OCI-LY3 (cell line): Measurements from ENCODE around the gene RARRES1.

Experiments
- H2AFZ ChIP-seq: fragments of 200-600, 300-600 bp; shearing (Covaris generic); 2 replicates; pipeline ENCODE4 v1.6.0; 2014; ENCODE audit warnings: antibody characterized with exemption, low read depth, low read length
- H3K27ac ChIP-seq: fragments of 200-600, 300-600 bp; sonication (generic); 2 replicates; pipeline ENCODE4 v1.5.1; 2014; ENCODE audit warnings: mild to moderate bottlenecking, low read length, moderate library complexity, mixed read lengths
- H3K27me3 ChIP-seq: fragments of 200-600, 300-600 bp; sonication (generic); 2 replicates; pipeline ENCODE4 v1.6.1; 2014; ENCODE audit warnings: low read depth, low read length, mixed read lengths
- H3K36me3 ChIP-seq: fragments of 200-600, 300-600 bp; sonication (generic); replicated peaks from 2 replicates; pipeline ENCODE3; 2014; ENCODE audit warnings: low read depth, low read length, mixed read lengths
- H3K4me1 ChIP-seq: fragments of 300-600, 200-600 bp; sonication (generic); 2 replicates; pipeline ENCODE4 v1.6.1; 2014; ENCODE audit warnings: low read length, mixed read lengths
- H3K4me2 ChIP-seq: fragments of 200-600, 300-600 bp; sonication (generic); 2 replicates; pipeline ENCODE4 v1.6.1; 2014; ENCODE audit warnings: low read length, mixed read lengths
- H3K4me3 ChIP-seq: fragments of 300-600, 200-600 bp; sonication (generic); 2 replicates; pipeline ENCODE4 v1.5.1; 2014; ENCODE audit warnings: antibody characterized with exemption, mild to moderate bottlenecking, low read length, moderate library complexity
- H3K79me2 ChIP-seq: fragments of 300-600, 200-600 bp; shearing (Covaris generic); 2 replicates; pipeline ENCODE4 v1.6.1; 2014; ENCODE audit warnings: mild to moderate bottlenecking, low read length, mixed read lengths
- H3K9ac ChIP-seq: fragments of 300-600, 200-600 bp; shearing (Covaris generic); 2 replicates; pipeline ENCODE4 v1.6.0; 2014; ENCODE audit warnings: mild to moderate bottlenecking, low read length, moderate library complexity
- H3K9me3 ChIP-seq: fragments of 200-600, 300-600 bp; shearing (Covaris generic); 2 replicates; pipeline ENCODE4 v1.6.1; 2014; ENCODE audit warnings: low read length, mixed read lengths; ENCODE audit not compliant: insufficient read depth
- H4K20me1 ChIP-seq: fragments of 200-600, 300-600 bp; sonication (generic); 2 replicates; pipeline ENCODE4 v1.6.1; 2016; ENCODE audit warnings: low read length, mixed read lengths; ENCODE audit not compliant: insufficient read depth
- EZH2phosphoT487 ChIP-seq: fragments of 200-600 bp; shearing (Covaris generic); IDR thresholded peaks from 2 replicates; pipeline ENCODE4 v1.6.1; 2018; ENCODE audit warnings: antibody characterized with exemption, mixed run types, low read depth
- TF ChIP-seq, protein P1 (sequence below): fragments of 200-600, 300-600 bp; sonication (generic); IDR thresholded peaks from 2 replicates; pipeline ENCODE4 v1.5.1; 2014; ENCODE audit warnings: antibody characterized with exemption, low read length, low read depth

The RARRES1 gene

DNA sequence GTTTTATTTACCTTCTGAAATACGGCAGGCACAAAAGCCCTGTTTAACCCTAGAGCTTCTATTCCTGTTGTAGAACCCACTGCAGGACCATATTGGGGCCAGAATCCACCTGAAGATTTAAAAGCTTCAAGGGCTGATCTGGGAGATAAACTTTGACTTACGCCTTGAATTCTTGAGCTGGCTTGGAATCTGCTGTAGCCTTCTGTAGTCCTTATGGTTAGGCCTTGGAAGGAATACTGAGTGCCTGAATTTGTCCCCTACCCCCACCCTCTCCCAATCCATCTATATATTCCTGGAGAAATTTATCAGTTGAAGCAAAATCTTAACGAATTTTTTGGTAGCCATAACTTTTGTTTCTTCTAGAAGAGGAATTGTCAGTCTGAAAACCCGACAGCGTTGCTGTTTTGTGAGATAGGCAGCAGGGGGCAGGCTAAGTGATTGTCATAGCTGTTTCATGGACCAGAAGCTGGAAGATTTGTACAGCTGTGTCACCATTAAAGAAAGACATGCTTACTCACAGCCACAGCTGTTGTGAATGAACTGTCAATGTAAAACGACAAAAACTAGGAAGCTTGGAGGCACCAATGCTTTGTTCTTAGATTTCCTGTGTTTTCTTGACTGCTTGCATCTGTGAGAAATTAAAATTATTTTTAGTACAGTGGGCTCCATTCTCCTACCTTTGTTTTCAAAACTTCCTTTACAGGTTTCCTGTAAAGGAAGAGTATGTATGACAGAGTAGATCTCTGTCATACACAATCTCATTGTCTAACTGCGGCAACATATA, 72.6 kb downstream of the RARRES1 start:
- Histone ChIP-seq H3K36me3 (peaks cover 31% of the 10 kb centered on the region), H3K9me3 (no peaks in the 10 kb centered on the region), H3K4me1 (no peaks in the 10 kb centered on the region), H3K27me3 (no peaks in the 10 kb centered on the region), H3K27ac (no peak overlapping the region), H2AFZ (no peak overlapping the region), H3K79me2 (no peaks in the 10 kb centered on the region), H3K4me2 (no peak overlapping the region), H4K20me1 (no peaks in the 10 kb centered on the region), H3K9ac (no peak overlapping the region), H3K4me3 (no peak overlapping the region)
- no peak for TF ChIP-seq EZH2phosphoT487
- TF ChIP-seq, protein P1, sequence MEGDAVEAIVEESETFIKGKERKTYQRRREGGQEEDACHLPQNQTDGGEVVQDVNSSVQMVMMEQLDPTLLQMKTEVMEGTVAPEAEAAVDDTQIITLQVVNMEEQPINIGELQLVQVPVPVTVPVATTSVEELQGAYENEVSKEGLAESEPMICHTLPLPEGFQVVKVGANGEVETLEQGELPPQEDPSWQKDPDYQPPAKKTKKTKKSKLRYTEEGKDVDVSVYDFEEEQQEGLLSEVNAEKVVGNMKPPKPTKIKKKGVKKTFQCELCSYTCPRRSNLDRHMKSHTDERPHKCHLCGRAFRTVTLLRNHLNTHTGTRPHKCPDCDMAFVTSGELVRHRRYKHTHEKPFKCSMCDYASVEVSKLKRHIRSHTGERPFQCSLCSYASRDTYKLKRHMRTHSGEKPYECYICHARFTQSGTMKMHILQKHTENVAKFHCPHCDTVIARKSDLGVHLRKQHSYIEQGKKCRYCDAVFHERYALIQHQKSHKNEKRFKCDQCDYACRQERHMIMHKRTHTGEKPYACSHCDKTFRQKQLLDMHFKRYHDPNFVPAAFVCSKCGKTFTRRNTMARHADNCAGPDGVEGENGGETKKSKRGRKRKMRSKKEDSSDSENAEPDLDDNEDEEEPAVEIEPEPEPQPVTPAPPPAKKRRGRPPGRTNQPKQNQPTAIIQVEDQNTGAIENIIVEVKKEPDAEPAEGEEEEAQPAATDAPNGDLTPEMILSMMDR, result peak; percentile 56

DNA sequence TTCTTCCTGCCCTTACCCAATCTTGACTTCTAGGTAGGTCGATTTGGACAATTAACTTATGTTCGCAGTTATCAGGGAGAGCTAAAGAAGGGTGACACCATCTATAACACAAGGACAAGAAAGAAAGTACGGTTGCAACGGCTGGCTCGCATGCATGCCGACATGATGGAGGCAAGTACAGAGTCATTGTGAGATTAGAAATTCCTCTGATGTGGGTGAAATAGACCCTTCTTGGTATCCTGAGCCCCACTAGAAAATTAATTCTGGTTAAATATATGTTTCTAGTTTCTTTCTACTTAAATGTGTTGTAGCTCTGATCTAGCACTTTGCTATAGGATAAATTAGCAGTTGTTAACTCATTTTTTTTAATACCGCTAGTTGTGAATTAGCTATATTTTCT, 73.4 kb downstream of the RARRES1 start:
- H3K9ac ChIP-seq, result no peak overlapping the region
- no peaks in the 10 kb centered on the region for H3K79me2 ChIP-seq
- H3K36me3 ChIP-seq, result peaks cover 29% of the 10 kb centered on the region
- TF ChIP-seq, protein P1, result no peak
- no peak overlapping the region for H3K4me2 ChIP-seq
- H4K20me1 ChIP-seq, result no peaks in the 10 kb centered on the region
- H3K9me3 ChIP-seq, result no peaks in the 10 kb centered on the region
- H3K27ac ChIP-seq, result no peak overlapping the region
- no peak overlapping the region for H2AFZ ChIP-seq
- no peaks in the 10 kb centered on the region for H3K27me3 ChIP-seq
- no peak overlapping the region for H3K4me3 ChIP-seq
- H3K4me1 ChIP-seq, result no peaks in the 10 kb centered on the region

DNA sequence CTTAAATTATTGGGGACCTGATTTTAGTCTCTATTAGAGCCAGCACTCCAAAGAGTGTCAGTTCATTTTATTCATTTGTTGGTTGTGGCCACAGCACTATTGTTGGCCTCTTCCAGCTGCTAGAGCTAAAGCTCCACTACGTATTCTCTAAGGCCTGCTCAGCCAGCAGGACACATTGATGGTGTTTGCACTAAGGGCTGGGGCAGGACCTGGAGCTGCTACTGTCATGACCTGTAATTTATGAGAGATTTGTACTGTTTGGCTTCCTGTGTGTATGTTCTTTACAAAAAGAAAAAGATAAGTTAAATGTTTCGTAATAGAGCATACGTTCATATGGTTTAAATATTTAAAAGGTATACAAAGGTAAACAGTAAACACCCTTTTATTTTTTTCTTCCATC, 79.8 kb downstream of the RARRES1 start:
- Histone ChIP-seq H3K79me2 (peaks cover 4% of the 10 kb centered on the region; the same call in 1 of the 2 replicates), H4K20me1 (no peaks in the 10 kb centered on the region), H3K4me2 (no peak overlapping the region), H3K4me3 (no peak overlapping the region), H3K36me3 (peaks cover 39% of the 10 kb centered on the region), H3K4me1 (no peaks in the 10 kb centered on the region), H3K27me3 (no peaks in the 10 kb centered on the region), H2AFZ (no peak overlapping the region), H3K27ac (no peak overlapping the region), H3K9me3 (no peaks in the 10 kb centered on the region), H3K9ac (no peak overlapping the region)
- TF ChIP-seq, protein P1, result no peak
- no peak for TF ChIP-seq EZH2phosphoT487

DNA sequence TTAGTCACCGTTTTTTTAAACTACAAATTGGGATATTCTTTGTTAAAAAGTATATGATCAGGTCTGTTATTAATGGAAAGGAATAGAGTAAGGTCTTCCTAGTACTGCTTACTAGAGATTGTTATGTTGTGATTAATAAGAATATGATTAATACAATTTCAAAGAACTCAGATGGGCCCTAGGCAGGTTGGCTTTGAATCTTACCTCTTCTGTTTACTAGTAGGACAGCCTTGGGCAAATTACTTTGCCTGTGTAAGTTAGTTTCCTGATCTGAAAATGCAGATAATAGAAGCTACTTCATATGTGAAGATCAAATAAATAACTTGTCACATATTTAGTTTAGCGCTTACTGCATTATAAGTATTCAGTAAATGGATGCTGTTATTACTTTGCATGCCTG, 81.1 kb downstream of the RARRES1 start:
- no peaks in the 10 kb centered on the region for H3K4me1 ChIP-seq
- H3K27me3 ChIP-seq, result no peaks in the 10 kb centered on the region
- H3K9me3 ChIP-seq, result no peaks in the 10 kb centered on the region
- no peak overlapping the region for H3K4me2 ChIP-seq
- no peak for TF ChIP-seq EZH2phosphoT487
- TF ChIP-seq, protein P1, result no peak
- H3K36me3 ChIP-seq, result peaks cover 41% of the 10 kb centered on the region
- peaks cover 15% of the 10 kb centered on the region for H3K79me2 ChIP-seq
- no peak overlapping the region for H3K27ac ChIP-seq
- no peak overlapping the region for H3K9ac ChIP-seq
- H3K4me3 ChIP-seq, result no peak overlapping the region
- H2AFZ ChIP-seq, result no peak overlapping the region
- no peaks in the 10 kb centered on the region for H4K20me1 ChIP-seq
